ENCODE measurements around the gene SLC28A2. TPM values are rescaled to one million over a fixed set of nuclear protein-coding genes. Genes with fewer than 3 reads are reported as not detected.

SLC28A2 gene
- not detected in 2 replicates for total RNA-seq

- intact Hi-C loops (cut with micrococcal nuclease) = no loop called here
- H3K4me1 Mint-ChIP-seq (ENCODE audit: low read depth) = no peaks in the 10 kb centered on the region
- no peak for DNase-seq (ENCODE audit: low spot score)
These were observed at the start of gene SLC28A2 for GRCh38 chr15:45251888-45252287. Gene SLC28A2, plus strand, starts transcription at chr15:45252234. Its CDS starts 982 bp downstream, at chr15:45253216.

GRCh38 chr15:45203182-45203581, 48.9 kb upstream of the SLC28A2 start:
- Mint-ChIP-seq H3K4me1 (ENCODE audit: low read depth) (peaks cover 13% of the 10 kb centered on the region), H3K27ac (no peak overlapping the region), H3K27me3 (ENCODE audit: low read depth) (peaks cover 18% of the 10 kb centered on the region), H3K36me3 (ENCODE audit: low read depth) (no peaks in the 10 kb centered on the region), H3K4me3 (ENCODE audit: low read depth) (no peak overlapping the region), H3K9me3 (no peaks in the 10 kb centered on the region)
- DNase-seq (ENCODE audit: low spot score) = no peak
- intact Hi-C loops (cut with micrococcal nuclease) = loop anchor here (5.0 kb wide), 1 partner anchor 476 kb away; no protein-coding TSS in a partner anchor

More at GRCh38 chr15:45251888-45252287, at the start of gene SLC28A2:
- Mint-ChIP-seq H3K4me3 (ENCODE audit: low read depth) (no peak within 1 kb of the TSS), H3K27ac (no peak within 1 kb of the TSS), H3K27me3 (ENCODE audit: low read depth) (no peaks in the 10 kb centered on the region), H3K9me3 (no peaks in the 10 kb centered on the region), H3K36me3 (ENCODE audit: low read depth) (no peaks in the 10 kb centered on the region)

GRCh38 chr15:45205192-45205591, 46.8 kb upstream of the SLC28A2 start:
- peak; percentile 57 for DNase-seq (ENCODE audit: low spot score)
- no peaks in the 10 kb centered on the region for H3K36me3 Mint-ChIP-seq (ENCODE audit: low read depth)
- H3K4me3 Mint-ChIP-seq (ENCODE audit: low read depth) = no peak overlapping the region
- H3K4me1 Mint-ChIP-seq (ENCODE audit: low read depth) = peaks cover 6% of the 10 kb centered on the region
- peaks cover 20% of the 10 kb centered on the region for H3K27me3 Mint-ChIP-seq (ENCODE audit: low read depth)
- intact Hi-C loops (cut with micrococcal nuclease) = loop anchor here (1.0 to 2.0 kb wide), 3 partner anchors 74 to 252 kb away; no protein-coding TSS in a partner anchor
- H3K27ac Mint-ChIP-seq = no peak overlapping the region
- H3K9me3 Mint-ChIP-seq = no peaks in the 10 kb centered on the region

- Mint-ChIP-seq H3K9me3 (no peaks in the 10 kb centered on the region), H3K4me3 (ENCODE audit: low read depth) (no peak overlapping the region), H3K4me1 (ENCODE audit: low read depth) (no peaks in the 10 kb centered on the region), H3K27ac (no peak overlapping the region), H3K27me3 (ENCODE audit: low read depth) (peaks cover 14% of the 10 kb centered on the region), H3K36me3 (ENCODE audit: low read depth) (no peaks in the 10 kb centered on the region)
- no peak for DNase-seq (ENCODE audit: low spot score)
- intact Hi-C loops (cut with micrococcal nuclease) = no loop called here
These were observed 39.5 kb upstream of the SLC28A2 start for GRCh38 chr15:45212493-45212892.

GRCh38 chr15:45221053-45221599, 30.9 kb upstream of the SLC28A2 start:
- DNase-seq (ENCODE audit: low spot score) = no peak
- Mint-ChIP-seq H3K27me3 (ENCODE audit: low read depth) (peaks cover 23% of the 10 kb centered on the region), H3K4me1 (ENCODE audit: low read depth) (no peaks in the 10 kb centered on the region), H3K36me3 (ENCODE audit: low read depth) (no peaks in the 10 kb centered on the region), H3K4me3 (ENCODE audit: low read depth) (no peak overlapping the region), H3K9me3 (no peaks in the 10 kb centered on the region), H3K27ac (no peak overlapping the region)
- intact Hi-C loops (cut with micrococcal nuclease) = no loop called here

GRCh38 chr15:45221967-45222366, 30.1 kb upstream of the SLC28A2 start:
- DNase-seq (ENCODE audit: low spot score) = no peak
- no peaks in the 10 kb centered on the region for H3K36me3 Mint-ChIP-seq (ENCODE audit: low read depth)
- peaks cover 23% of the 10 kb centered on the region for H3K27me3 Mint-ChIP-seq (ENCODE audit: low read depth)
- intact Hi-C loops (cut with micrococcal nuclease) = no loop called here
- H3K9me3 Mint-ChIP-seq = no peaks in the 10 kb centered on the region
- H3K27ac Mint-ChIP-seq = no peak overlapping the region
- no peak overlapping the region for H3K4me3 Mint-ChIP-seq (ENCODE audit: low read depth)
- no peaks in the 10 kb centered on the region for H3K4me1 Mint-ChIP-seq (ENCODE audit: low read depth)

- Mint-ChIP-seq H3K9me3 (no peaks in the 10 kb centered on the region), H3K4me1 (ENCODE audit: low read depth) (no peaks in the 10 kb centered on the region), H3K36me3 (ENCODE audit: low read depth) (no peaks in the 10 kb centered on the region), H3K4me3 (ENCODE audit: low read depth) (no peak overlapping the region), H3K27me3 (ENCODE audit: low read depth) (peaks cover 22% of the 10 kb centered on the region), H3K27ac (no peak overlapping the region)
- intact Hi-C loops (cut with micrococcal nuclease) = no loop called here
- no peak for DNase-seq (ENCODE audit: low spot score)
These were observed 27.3 kb upstream of the SLC28A2 start for GRCh38 chr15:45224621-45225217.

- no peaks in the 10 kb centered on the region for H3K4me1 Mint-ChIP-seq (ENCODE audit: low read depth)
- H3K9me3 Mint-ChIP-seq = no peaks in the 10 kb centered on the region
- no peaks in the 10 kb centered on the region for H3K36me3 Mint-ChIP-seq (ENCODE audit: low read depth)
- no peak overlapping the region for H3K27ac Mint-ChIP-seq
- H3K27me3 Mint-ChIP-seq (ENCODE audit: low read depth) = peaks cover 21% of the 10 kb centered on the region
- no peak overlapping the region for H3K4me3 Mint-ChIP-seq (ENCODE audit: low read depth)
- DNase-seq (ENCODE audit: low spot score) = no peak
- intact Hi-C loops (cut with micrococcal nuclease) = no loop called here
These were observed 26.3 kb upstream of the SLC28A2 start for GRCh38 chr15:45225506-45226273.

- Mint-ChIP-seq H3K4me1 (ENCODE audit: low read depth) (no peaks in the 10 kb centered on the region), H3K27me3 (ENCODE audit: low read depth) (peaks cover 7% of the 10 kb centered on the region), H3K9me3 (no peaks in the 10 kb centered on the region), H3K36me3 (ENCODE audit: low read depth) (no peaks in the 10 kb centered on the region), H3K27ac (no peak overlapping the region), H3K4me3 (ENCODE audit: low read depth) (no peak overlapping the region)
- intact Hi-C loops (cut with micrococcal nuclease) = no loop called here
- DNase-seq (ENCODE audit: low spot score) = no peak
These were observed 23.1 kb upstream of the SLC28A2 start for GRCh38 chr15:45228931-45229330.

- H3K4me3 Mint-ChIP-seq (ENCODE audit: low read depth) = no peak overlapping the region
- H3K9me3 Mint-ChIP-seq = peaks cover 11% of the 10 kb centered on the region
- H3K27me3 Mint-ChIP-seq (ENCODE audit: low read depth) = peaks cover 7% of the 10 kb centered on the region
- no peak overlapping the region for H3K27ac Mint-ChIP-seq
- DNase-seq (ENCODE audit: low spot score) = no peak
- no peaks in the 10 kb centered on the region for H3K4me1 Mint-ChIP-seq (ENCODE audit: low read depth)
- intact Hi-C loops (cut with micrococcal nuclease) = no loop called here
- H3K36me3 Mint-ChIP-seq (ENCODE audit: low read depth) = no peaks in the 10 kb centered on the region
These were observed 21.6 kb upstream of the SLC28A2 start for GRCh38 chr15:45230245-45230965.

- intact Hi-C loops (cut with micrococcal nuclease) = no loop called here
- Mint-ChIP-seq H3K27me3 (ENCODE audit: low read depth) (peaks cover 7% of the 10 kb centered on the region), H3K4me1 (ENCODE audit: low read depth) (no peaks in the 10 kb centered on the region), H3K4me3 (ENCODE audit: low read depth) (no peak overlapping the region), H3K27ac (no peak overlapping the region), H3K36me3 (ENCODE audit: low read depth) (no peaks in the 10 kb centered on the region), H3K9me3 (peaks cover 13% of the 10 kb centered on the region)
- no peak for DNase-seq (ENCODE audit: low spot score)
These were observed 20.9 kb upstream of the SLC28A2 start for GRCh38 chr15:45231132-45231531.

GRCh38 chr15:45231864-45232562, 20.0 kb upstream of the SLC28A2 start:
- Mint-ChIP-seq H3K27ac (no peak overlapping the region), H3K27me3 (ENCODE audit: low read depth) (peaks cover 7% of the 10 kb centered on the region), H3K9me3 (peaks cover 15% of the 10 kb centered on the region), H3K36me3 (ENCODE audit: low read depth) (no peaks in the 10 kb centered on the region), H3K4me1 (ENCODE audit: low read depth) (no peaks in the 10 kb centered on the region), H3K4me3 (ENCODE audit: low read depth) (no peak overlapping the region)
- intact Hi-C loops (cut with micrococcal nuclease) = no loop called here
- no peak for DNase-seq (ENCODE audit: low spot score)
